ENCODE measurements around the gene IL4R. TPM values are rescaled to one million over a fixed set of nuclear protein-coding genes. Genes with fewer than 3 reads are reported as not detected.

IL4R gene
- total and polyA plus RNA-seq, 5 experiments from 2014 or later = 18.8 to 120 (median 49.4) TPM

GRCh38 chr16:27308792-27309191 is 5.0 kb upstream of the IL4R start:
- POLR2A ChIA-PET = interaction anchor here (0.6 kb wide), 1 partner anchor 48 kb away, joined by 3 read pairs; no protein-coding TSS in a partner anchor
- Mint-ChIP-seq H3K27ac (no peak overlapping the region), H3K27me3 (no peaks in the 10 kb centered on the region), H3K9me3 (peaks cover 0 to 16% (median 0%) of the 10 kb centered on the region in 9 donors), H3K4me3 (no peak overlapping the region), H3K4me1 (peaks cover 5 to 27% (median 8%) of the 10 kb centered on the region in 4 donors), H3K36me3 (no peaks in the 10 kb centered on the region)
- DNase-seq (no peak), ATAC-seq (no peak)

- Mint-ChIP-seq H3K4me3 (no peak overlapping the region), H3K27me3 (no peaks in the 10 kb centered on the region), H3K27ac (peak overlapping the region in 1 of 10 donors; percentile 73), H3K36me3 (no peaks in the 10 kb centered on the region), H3K4me1 (peaks cover 15 to 26% (median 21%) of the 10 kb centered on the region in 4 donors), H3K9me3 (peaks cover 0 to 12% (median 0%) of the 10 kb centered on the region in 9 donors)
- POLR2A ChIA-PET = interaction anchor here (0.6 kb wide), 1 partner anchor 51 kb away, joined by 3 read pairs; no protein-coding TSS in a partner anchor
- no peak for DNase-seq
- no peak for ATAC-seq
Observed at GRCh38 chr16:27310576-27311447, 3.0 kb upstream of the IL4R start.

- peak overlapping the region in 2 of 10 donors; percentile 56 to 73 for H3K27ac Mint-ChIP-seq
- no peak for ATAC-seq
- no peaks in the 10 kb centered on the region for H3K27me3 Mint-ChIP-seq
- DNase-seq = no peak
- H3K9me3 Mint-ChIP-seq = peaks cover 0 to 5% (median 0%) of the 10 kb centered on the region in 9 donors
- POLR2A ChIA-PET = interaction anchor here (0.6 kb wide), 1 partner anchor 52 kb away, joined by 3 read pairs; no protein-coding TSS in a partner anchor
- H3K36me3 Mint-ChIP-seq = no peaks in the 10 kb centered on the region
- peaks cover 17 to 32% (median 27%) of the 10 kb centered on the region in 4 donors for H3K4me1 Mint-ChIP-seq
- H3K4me3 Mint-ChIP-seq = peak overlapping the region in 2 of 10 donors; percentile 34 to 83
Observed at GRCh38 chr16:27311448-27311830, 2.3 kb upstream of the IL4R start.

GRCh38 chr16:27311897-27312303 is 1.9 kb upstream of the IL4R start:
- Mint-ChIP-seq H3K27me3 (no peaks in the 10 kb centered on the region), H3K4me1 (peaks cover 19 to 37% (median 31%) of the 10 kb centered on the region in 4 donors), H3K27ac (peak overlapping the region in 6 of 10 donors; percentile 2 to 81 (median 68)), H3K4me3 (peak overlapping the region in 8 of 10 donors; percentile 28 to 89 (median 55)), H3K36me3 (no peaks in the 10 kb centered on the region), H3K9me3 (peaks cover 0 to under 1% (median 0%) of the 10 kb centered on the region in 9 donors)
- POLR2A ChIA-PET = interaction anchor here (0.6 to 1.8 kb wide), 2 partner anchors 52 to 76 kb away, joined by 3 to 8 read pairs; no protein-coding TSS in a partner anchor
- ATAC-seq = no peak
- DNase-seq = no peak

GRCh38 chr16:27312580-27313421 is 973 bp upstream of the IL4R start:
- Mint-ChIP-seq H3K4me3 (peak overlapping the region; percentile 81 to 91 (median 86)), H3K36me3 (no peaks in the 10 kb centered on the region), H3K27ac (peak overlapping the region; percentile 78 to 96 (median 90)), H3K9me3 (no peaks in the 10 kb centered on the region), H3K27me3 (no peaks in the 10 kb centered on the region), H3K4me1 (peaks cover 26 to 46% (median 40%) of the 10 kb centered on the region in 4 donors)
- POLR2A ChIA-PET = interaction anchor here (0.6 to 1.8 kb wide), 4 partner anchors 18 to 149 kb away, joined by 3 to 8 read pairs (median 4); no protein-coding TSS in a partner anchor
- no peak for ATAC-seq
- no peak for DNase-seq

- H3K9me3 Mint-ChIP-seq = no peaks in the 10 kb centered on the region
- H3K27me3 Mint-ChIP-seq = no peaks in the 10 kb centered on the region
- peaks cover 0 to 8% (median 2%) of the 10 kb centered on the region in 3 donors for H3K36me3 Mint-ChIP-seq
- ATAC-seq = peak; percentile 19 to 20
- POLR2A ChIA-PET = interaction anchor here (6.3 kb wide), 1 partner anchor 79 kb away, joined by 58 read pairs; no protein-coding TSS in a partner anchor
- peaks cover 41 to 59% (median 55%) of the 10 kb centered on the region in 4 donors for H3K4me1 Mint-ChIP-seq
- peak overlapping the region; percentile 91 to 97 (median 96) for H3K27ac Mint-ChIP-seq
- DNase-seq = peak in 8 of 10 donors; percentile 18 to 66 (median 38)
- H3K4me3 Mint-ChIP-seq = peak overlapping the region; percentile 83 to 94 (median 91)
Observed at GRCh38 chr16:27314161-27314723, 468 bp downstream of the IL4R start.

GRCh38 chr16:27314986-27315332 is 1.2 kb downstream of the IL4R start:
- Mint-ChIP-seq H3K27ac (peak overlapping the region; percentile 91 to 97 (median 96)), H3K27me3 (no peaks in the 10 kb centered on the region), H3K9me3 (no peaks in the 10 kb centered on the region), H3K36me3 (peaks cover 0 to 11% (median 2%) of the 10 kb centered on the region in 3 donors), H3K4me3 (peak overlapping the region; percentile 83 to 94 (median 91)), H3K4me1 (peaks cover 44 to 65% (median 62%) of the 10 kb centered on the region in 4 donors)
- POLR2A ChIA-PET = interaction anchor here (0.7 to 6.3 kb wide), 6 partner anchors 39 to 135 kb away, joined by 3 to 58 read pairs (median 3); partner anchors contain the start of gene NSMCE1
- no peak for ATAC-seq
- peak in 1 of 10 donors; percentile 5 for DNase-seq

- peak; percentile 16 to 71 (median 33) for DNase-seq
- peak overlapping the region; percentile 91 to 97 (median 96) for H3K27ac Mint-ChIP-seq
- peak; percentile 28 to 38 for ATAC-seq
- H3K27me3 Mint-ChIP-seq = no peaks in the 10 kb centered on the region
- H3K9me3 Mint-ChIP-seq = no peaks in the 10 kb centered on the region
- POLR2A ChIA-PET = interaction anchor here (0.7 to 6.3 kb wide), 6 partner anchors 39 to 135 kb away, joined by 3 to 58 read pairs (median 3); partner anchors contain the start of gene NSMCE1
- peaks cover 47 to 71% (median 65%) of the 10 kb centered on the region in 4 donors for H3K4me1 Mint-ChIP-seq
- peak overlapping the region; percentile 83 to 94 (median 91) for H3K4me3 Mint-ChIP-seq
- H3K36me3 Mint-ChIP-seq = peaks cover 0 to 15% (median 2%) of the 10 kb centered on the region in 3 donors
Observed at GRCh38 chr16:27315333-27316037, 1.7 kb downstream of the IL4R start.

GRCh38 chr16:27316038-27316680 is 2.4 kb downstream of the IL4R start:
- peaks cover 0 to 18% (median 2%) of the 10 kb centered on the region in 3 donors for H3K36me3 Mint-ChIP-seq
- DNase-seq = no peak

GRCh38 chr16:27317320-27317719 is 3.5 kb downstream of the IL4R start:
- Mint-ChIP-seq H3K27me3 (no peaks in the 10 kb centered on the region), H3K27ac (peak overlapping the region; percentile 87 to 99 (median 96)), H3K4me1 (peaks cover 54 to 85% (median 74%) of the 10 kb centered on the region in 4 donors), H3K4me3 (peak overlapping the region in 9 of 10 donors; percentile 83 to 94 (median 91)), H3K36me3 (peaks cover 0 to 25% (median 2%) of the 10 kb centered on the region in 3 donors), H3K9me3 (no peaks in the 10 kb centered on the region)
- no peak for ATAC-seq
- no peak for DNase-seq
- POLR2A ChIA-PET = interaction anchor here (0.6 to 6.3 kb wide), 8 partner anchors 9 to 138 kb away, joined by 3 to 58 read pairs (median 4); no protein-coding TSS in a partner anchor

More at GRCh38 chr16:27316038-27316680, 2.4 kb downstream of the IL4R start:
- POLR2A ChIA-PET = interaction anchor here (0.9 to 6.3 kb wide), 8 partner anchors 9 to 137 kb away, joined by 3 to 58 read pairs (median 3); partner anchors contain the start of gene NSMCE1
- Mint-ChIP-seq H3K4me1 (peaks cover 48 to 73% (median 66%) of the 10 kb centered on the region in 4 donors), H3K27me3 (no peaks in the 10 kb centered on the region), H3K27ac (peak overlapping the region; percentile 91 to 97 (median 96)), H3K4me3 (peak overlapping the region; percentile 83 to 94 (median 91)), H3K9me3 (no peaks in the 10 kb centered on the region)
- no peak for ATAC-seq
